Measurements from ENCODE around the gene FARS2.

The FARS2 gene

DNA sequence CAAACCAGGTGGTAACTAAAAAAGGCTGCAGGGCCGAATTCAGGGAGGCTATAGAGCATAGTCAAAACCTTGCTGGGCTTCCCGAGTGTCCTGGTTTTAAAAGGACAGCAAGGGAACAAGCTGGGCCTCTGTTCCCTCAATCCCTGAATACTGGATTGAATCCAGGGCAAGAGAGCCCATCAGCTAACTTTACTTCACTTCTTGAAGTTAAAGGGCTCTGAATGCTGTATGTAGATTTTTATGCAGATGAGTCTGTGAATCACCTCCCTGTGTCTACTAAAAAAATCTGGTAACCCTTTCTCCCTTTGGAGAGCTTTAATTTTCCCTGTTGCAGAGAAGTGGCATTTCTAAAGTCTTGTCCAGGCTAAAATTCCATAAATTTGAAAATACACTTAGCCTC lies 30.0 kb upstream of the FARS2 start:
- Histone ChIP-seq H3K36me3 (ENCODE audit: insufficient read depth, low read length) (no peaks in the 10 kb centered on the region), H3K27me3 (ENCODE audit: control insufficient read depth in 1 of 2, insufficient read depth in 2 of 2, low read length in 2 of 2) (no peaks in the 10 kb centered on the region), H3K4me1 (ENCODE audit: insufficient read depth, low read length) (peaks cover 6% of the 10 kb centered on the region), H3K4me3 (ENCODE audit: low read depth in 1 of 2, low read length in 2 of 2) (no peak overlapping the region), H3K9me3 (ENCODE audit: low read length) (no peaks in the 10 kb centered on the region), H3K27ac (ENCODE audit: low read depth, low read length) (no peak overlapping the region), H3K9ac (ENCODE audit: low read length) (no peak overlapping the region)

DNA sequence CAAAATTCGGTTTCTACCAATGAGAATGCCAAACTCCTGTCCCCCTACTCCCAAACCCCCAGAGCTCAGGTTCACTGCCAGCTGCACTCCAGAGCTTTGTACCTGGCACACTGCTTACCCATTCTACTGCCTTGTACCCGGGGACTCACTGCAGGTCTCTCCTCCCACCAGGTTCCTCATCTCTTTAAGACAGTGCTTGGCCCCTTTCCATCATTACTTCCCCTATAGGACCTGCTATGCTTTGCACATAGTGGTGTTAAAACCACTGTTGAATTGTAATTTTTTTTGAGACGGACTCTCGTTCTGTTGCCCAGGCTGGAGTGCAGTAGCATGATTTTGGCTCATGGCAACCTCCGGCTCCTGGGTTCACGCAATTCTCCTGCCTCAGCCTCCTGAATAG lies 26.4 kb upstream of the FARS2 start:
- Histone ChIP-seq H3K27ac (ENCODE audit: low read depth, low read length) (no peak overlapping the region), H3K4me3 (ENCODE audit: low read depth in 1 of 2, low read length in 2 of 2) (no peak overlapping the region), H3K4me1 (ENCODE audit: insufficient read depth, low read length) (peaks cover 6% of the 10 kb centered on the region), H3K9ac (ENCODE audit: low read length) (no peak overlapping the region), H3K27me3 (ENCODE audit: control insufficient read depth in 1 of 2, insufficient read depth in 2 of 2, low read length in 2 of 2) (no peaks in the 10 kb centered on the region), H3K36me3 (ENCODE audit: insufficient read depth, low read length) (no peaks in the 10 kb centered on the region), H3K9me3 (ENCODE audit: low read length) (no peaks in the 10 kb centered on the region)

GRCh38 chr6:5235830-5236229 lies 25.5 kb upstream of the FARS2 start:
- no peak overlapping the region for H3K4me3 ChIP-seq (ENCODE audit: low read depth in 1 of 2, low read length in 2 of 2)
- no peaks in the 10 kb centered on the region for H3K9me3 ChIP-seq (ENCODE audit: low read length)

DNA sequence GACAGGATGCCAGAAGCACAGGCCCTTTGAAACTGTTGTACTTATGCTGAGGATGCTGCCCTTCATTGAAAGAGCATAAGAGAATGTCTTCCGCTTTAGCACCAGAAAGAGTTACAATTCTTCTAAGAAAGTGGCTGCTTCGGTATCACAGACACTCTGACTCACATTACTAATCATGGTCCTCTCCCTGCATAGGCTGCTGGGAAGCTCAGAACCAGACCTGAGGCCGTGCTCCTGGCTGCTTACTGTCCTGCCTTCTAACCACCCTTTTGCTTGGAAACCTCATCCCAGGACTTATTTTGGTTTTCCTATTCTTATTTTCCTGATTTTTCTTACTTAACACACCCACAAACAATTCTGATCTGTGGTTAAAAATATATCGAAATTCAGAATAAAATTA lies 23.5 kb upstream of the FARS2 start:
- H3K4me1 ChIP-seq (ENCODE audit: insufficient read depth, low read length) = no peaks in the 10 kb centered on the region
- H3K9me3 ChIP-seq (ENCODE audit: low read length) = no peaks in the 10 kb centered on the region
- no peak overlapping the region for H3K4me3 ChIP-seq (ENCODE audit: low read depth in 1 of 2, low read length in 2 of 2)
- H3K36me3 ChIP-seq (ENCODE audit: insufficient read depth, low read length) = no peaks in the 10 kb centered on the region
- H3K27me3 ChIP-seq (ENCODE audit: control insufficient read depth in 1 of 2, insufficient read depth in 2 of 2, low read length in 2 of 2) = no peaks in the 10 kb centered on the region
- H3K9ac ChIP-seq (ENCODE audit: low read length) = no peak overlapping the region
- no peak overlapping the region for H3K27ac ChIP-seq (ENCODE audit: low read depth, low read length)

More at GRCh38 chr6:5235830-5236229, 25.5 kb upstream of the FARS2 start:
- H3K9ac ChIP-seq (ENCODE audit: low read length) = no peak overlapping the region
- H3K36me3 ChIP-seq (ENCODE audit: insufficient read depth, low read length) = no peaks in the 10 kb centered on the region
- no peak overlapping the region for H3K27ac ChIP-seq (ENCODE audit: low read depth, low read length)
- H3K4me1 ChIP-seq (ENCODE audit: insufficient read depth, low read length) = peaks cover 6% of the 10 kb centered on the region
- H3K27me3 ChIP-seq (ENCODE audit: control insufficient read depth in 1 of 2, insufficient read depth in 2 of 2, low read length in 2 of 2) = no peaks in the 10 kb centered on the region

GRCh38 chr6:5238336-5238735 lies 23.0 kb upstream of the FARS2 start:
- Histone ChIP-seq H3K27ac (ENCODE audit: low read depth, low read length) (no peak overlapping the region), H3K9ac (ENCODE audit: low read length) (no peak overlapping the region), H3K4me1 (ENCODE audit: insufficient read depth, low read length) (no peaks in the 10 kb centered on the region), H3K27me3 (ENCODE audit: control insufficient read depth in 1 of 2, insufficient read depth in 2 of 2, low read length in 2 of 2) (no peaks in the 10 kb centered on the region), H3K4me3 (ENCODE audit: low read depth in 1 of 2, low read length in 2 of 2) (no peak overlapping the region), H3K9me3 (ENCODE audit: low read length) (no peaks in the 10 kb centered on the region), H3K36me3 (ENCODE audit: insufficient read depth, low read length) (no peaks in the 10 kb centered on the region)

DNA sequence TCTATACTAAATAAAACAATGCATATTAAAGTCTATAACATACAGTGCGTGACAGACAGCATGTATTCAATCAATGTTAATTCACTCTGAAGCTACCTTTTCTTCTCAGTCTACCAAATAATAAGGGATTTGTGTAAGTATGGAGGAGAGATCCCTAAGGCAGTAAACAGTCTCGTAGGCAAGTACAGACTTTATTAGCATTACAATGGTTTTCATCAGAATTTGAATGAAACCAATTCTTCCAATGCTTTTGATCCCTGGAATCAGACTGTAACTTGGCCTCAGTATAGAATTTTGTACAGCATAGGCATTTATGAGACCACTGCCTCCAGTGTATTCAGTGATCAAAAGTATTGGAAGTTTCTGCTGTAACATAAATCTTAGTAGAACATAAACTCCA lies 20.1 kb upstream of the FARS2 start:
- H3K9me3 ChIP-seq (ENCODE audit: low read length) = no peaks in the 10 kb centered on the region
- no peaks in the 10 kb centered on the region for H3K27me3 ChIP-seq (ENCODE audit: control insufficient read depth in 1 of 2, insufficient read depth in 2 of 2, low read length in 2 of 2)
- H3K4me1 ChIP-seq (ENCODE audit: insufficient read depth, low read length) = no peaks in the 10 kb centered on the region
- H3K27ac ChIP-seq (ENCODE audit: low read depth, low read length) = no peak overlapping the region
- H3K4me3 ChIP-seq (ENCODE audit: low read depth in 1 of 2, low read length in 2 of 2) = no peak overlapping the region
- H3K9ac ChIP-seq (ENCODE audit: low read length) = no peak overlapping the region
- H3K36me3 ChIP-seq (ENCODE audit: insufficient read depth, low read length) = no peaks in the 10 kb centered on the region

DNA sequence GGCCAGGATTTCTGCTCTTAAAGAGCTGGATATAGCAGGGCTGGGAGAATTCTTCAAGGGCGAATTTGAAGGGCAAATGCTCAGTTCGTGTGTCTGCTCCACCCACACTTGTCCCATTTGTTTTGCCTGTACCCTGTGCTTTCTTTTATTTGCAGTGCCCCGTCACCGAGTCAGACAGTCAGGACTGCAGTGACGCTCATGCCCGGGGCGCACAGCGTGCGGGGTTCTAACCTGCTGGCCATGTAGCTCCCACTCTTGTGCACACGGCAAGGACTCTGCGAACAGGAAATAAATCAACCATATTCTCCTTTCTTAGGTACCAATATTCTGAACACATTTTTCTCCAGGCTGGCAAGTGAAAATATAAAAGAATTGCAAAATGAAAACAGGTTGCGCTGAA lies 18.2 kb upstream of the FARS2 start:
- Histone ChIP-seq H3K4me1 (ENCODE audit: insufficient read depth, low read length) (no peaks in the 10 kb centered on the region), H3K36me3 (ENCODE audit: insufficient read depth, low read length) (no peaks in the 10 kb centered on the region), H3K4me3 (ENCODE audit: low read depth in 1 of 2, low read length in 2 of 2) (no peak overlapping the region), H3K9ac (ENCODE audit: low read length) (no peak overlapping the region), H3K27me3 (ENCODE audit: control insufficient read depth in 1 of 2, insufficient read depth in 2 of 2, low read length in 2 of 2) (no peaks in the 10 kb centered on the region), H3K9me3 (ENCODE audit: low read length) (no peaks in the 10 kb centered on the region), H3K27ac (ENCODE audit: low read depth, low read length) (no peak overlapping the region)

- H3K4me3 ChIP-seq (ENCODE audit: low read depth in 1 of 2, low read length in 2 of 2) = no peak overlapping the region
- H3K27ac ChIP-seq (ENCODE audit: low read depth, low read length) = no peak overlapping the region
- H3K9me3 ChIP-seq (ENCODE audit: low read length) = no peaks in the 10 kb centered on the region
- no peaks in the 10 kb centered on the region for H3K27me3 ChIP-seq (ENCODE audit: control insufficient read depth in 1 of 2, insufficient read depth in 2 of 2, low read length in 2 of 2)
- no peaks in the 10 kb centered on the region for H3K4me1 ChIP-seq (ENCODE audit: insufficient read depth, low read length)
- H3K9ac ChIP-seq (ENCODE audit: low read length) = no peak overlapping the region
- no peaks in the 10 kb centered on the region for H3K36me3 ChIP-seq (ENCODE audit: insufficient read depth, low read length)
Measured at GRCh38 chr6:5246141-5247097, 14.9 kb upstream of the FARS2 start.

- Histone ChIP-seq H3K4me3 (ENCODE audit: low read depth in 1 of 2, low read length in 2 of 2) (no peak overlapping the region), H3K27ac (ENCODE audit: low read depth, low read length) (no peak overlapping the region), H3K27me3 (ENCODE audit: control insufficient read depth in 1 of 2, insufficient read depth in 2 of 2, low read length in 2 of 2) (no peaks in the 10 kb centered on the region), H3K9me3 (ENCODE audit: low read length) (no peaks in the 10 kb centered on the region), H3K4me1 (ENCODE audit: insufficient read depth, low read length) (no peaks in the 10 kb centered on the region), H3K9ac (ENCODE audit: low read length) (no peak overlapping the region), H3K36me3 (ENCODE audit: insufficient read depth, low read length) (no peaks in the 10 kb centered on the region)
Measured at GRCh38 chr6:5247201-5247600, 14.1 kb upstream of the FARS2 start.

- Histone ChIP-seq H3K36me3 (ENCODE audit: insufficient read depth, low read length) (no peaks in the 10 kb centered on the region), H3K4me1 (ENCODE audit: insufficient read depth, low read length) (no peaks in the 10 kb centered on the region), H3K27ac (ENCODE audit: low read depth, low read length) (no peak overlapping the region), H3K9me3 (ENCODE audit: low read length) (no peaks in the 10 kb centered on the region), H3K4me3 (ENCODE audit: low read depth in 1 of 2, low read length in 2 of 2) (no peak overlapping the region), H3K9ac (ENCODE audit: low read length) (no peak overlapping the region), H3K27me3 (ENCODE audit: control insufficient read depth in 1 of 2, insufficient read depth in 2 of 2, low read length in 2 of 2) (no peaks in the 10 kb centered on the region)
Measured at GRCh38 chr6:5248302-5249098, 12.8 kb upstream of the FARS2 start.

- H3K9ac ChIP-seq (ENCODE audit: low read length) = no peak overlapping the region
- no peak overlapping the region for H3K4me3 ChIP-seq (ENCODE audit: low read depth in 1 of 2, low read length in 2 of 2)
- no peaks in the 10 kb centered on the region for H3K36me3 ChIP-seq (ENCODE audit: insufficient read depth, low read length)
- no peaks in the 10 kb centered on the region for H3K27me3 ChIP-seq (ENCODE audit: control insufficient read depth in 1 of 2, insufficient read depth in 2 of 2, low read length in 2 of 2)
- no peak overlapping the region for H3K27ac ChIP-seq (ENCODE audit: low read depth, low read length)
- H3K9me3 ChIP-seq (ENCODE audit: low read length) = no peaks in the 10 kb centered on the region
- no peaks in the 10 kb centered on the region for H3K4me1 ChIP-seq (ENCODE audit: insufficient read depth, low read length)
Measured at GRCh38 chr6:5249451-5250122, 11.7 kb upstream of the FARS2 start.
